Nephron (organoid): ENCODE results near the gene ANKRD63.

Experiments used
- H3K27ac Mint-ChIP-seq, 3 experiments: 2 replicates each; pipeline ENCODE4 v1.8.0; 2020; ENCODE audit warnings: mixed read lengths in 3 of 3, mild to moderate bottlenecking in 2 of 3, moderate library complexity in 1 of 3
- H3K27me3 Mint-ChIP-seq: 2 replicates; pipeline ENCODE4 v1.8.0; 2021; ENCODE audit warnings: low read depth, mild to moderate bottlenecking, moderate library complexity, mixed read lengths
- H3K36me3 Mint-ChIP-seq: 2 replicates; pipeline ENCODE4 v1.8.0; 2020; ENCODE audit warnings: low read depth, mixed read lengths
- H3K4me1 Mint-ChIP-seq: 2 replicates; pipeline ENCODE4 v1.8.0; 2020; ENCODE audit warnings: mixed read lengths
- H3K4me3 Mint-ChIP-seq, 3 experiments: 2 replicates each; pipeline ENCODE4 v1.8.0; 2020; ENCODE audit warnings: mild to moderate bottlenecking in 3 of 3, mixed read lengths in 3 of 3, moderate library complexity in 2 of 3
- H3K9me3 Mint-ChIP-seq: 2 replicates; pipeline ENCODE4 v1.8.0; 2020; ENCODE audit warnings: mixed read lengths
- CTCF ChIP-seq, 3 experiments: fragments of 200-600 bp; sonication (generic); IDR thresholded peaks; one replicate each; pipeline ENCODE4 v1.5.0; 2021; ENCODE audit warnings: antibody characterized with exemption in 3 of 3; ENCODE audit not compliant: unreplicated experiment in 3 of 3

ANKRD63 gene

GRCh38 chr15:40242601-40243000 lies 40.3 kb downstream of the ANKRD63 start:
- Mint-ChIP-seq H3K4me1 (peaks cover 11% of the 10 kb centered on the region), H3K36me3 (no peaks in the 10 kb centered on the region), H3K4me3 (no peak overlapping the region), H3K27ac (no peak overlapping the region), H3K9me3 (no peaks in the 10 kb centered on the region), H3K27me3 (peaks cover 36% of the 10 kb centered on the region)
- TF ChIP-seq CTCF (IDR thresholded peaks at IDR 0.05; ENCODE audit: unreplicated experiment in 3 of 3), result no peak

GRCh38 chr15:40242213-40242599 lies 40.7 kb downstream of the ANKRD63 start:
- Mint-ChIP-seq H3K27ac (no peak overlapping the region), H3K27me3 (peaks cover 38% of the 10 kb centered on the region), H3K36me3 (no peaks in the 10 kb centered on the region), H3K4me1 (peaks cover 11% of the 10 kb centered on the region), H3K4me3 (no peak overlapping the region), H3K9me3 (no peaks in the 10 kb centered on the region)
- no peak for TF ChIP-seq CTCF (IDR thresholded peaks at IDR 0.05; ENCODE audit: unreplicated experiment in 3 of 3)

GRCh38 chr15:40241269-40242212 lies 41.3 kb downstream of the ANKRD63 start:
- no peak for TF ChIP-seq CTCF (IDR thresholded peaks at IDR 0.05; ENCODE audit: unreplicated experiment in 3 of 3)
- no peaks in the 10 kb centered on the region for H3K36me3 Mint-ChIP-seq
- no peaks in the 10 kb centered on the region for H3K9me3 Mint-ChIP-seq
- H3K4me1 Mint-ChIP-seq, result peaks cover 11% of the 10 kb centered on the region
- no peak overlapping the region for H3K4me3 Mint-ChIP-seq
- H3K27me3 Mint-ChIP-seq, result peaks cover 35% of the 10 kb centered on the region
- no peak overlapping the region for H3K27ac Mint-ChIP-seq

GRCh38 chr15:40240619-40241221 lies 42.1 kb downstream of the ANKRD63 start:
- Mint-ChIP-seq H3K9me3 (no peaks in the 10 kb centered on the region), H3K27me3 (peaks cover 31% of the 10 kb centered on the region), H3K4me1 (peaks cover 11% of the 10 kb centered on the region), H3K36me3 (no peaks in the 10 kb centered on the region), H3K4me3 (no peak overlapping the region), H3K27ac (no peak overlapping the region)
- TF ChIP-seq CTCF (IDR thresholded peaks at IDR 0.05; ENCODE audit: unreplicated experiment in 3 of 3), result no peak

- Mint-ChIP-seq H3K36me3 (no peaks in the 10 kb centered on the region), H3K4me3 (peak overlapping the region in 2 of 3 experiments; percentile 63 to 71), H3K4me1 (peaks cover 11% of the 10 kb centered on the region), H3K9me3 (no peaks in the 10 kb centered on the region), H3K27me3 (peaks cover 31% of the 10 kb centered on the region), H3K27ac (peak overlapping the region in 1 of 3 experiments; percentile 14)
- no peak for TF ChIP-seq CTCF (IDR thresholded peaks at IDR 0.05; ENCODE audit: unreplicated experiment in 3 of 3)
Measured at GRCh38 chr15:40239693-40240618, 42.9 kb downstream of the ANKRD63 start.
